Stimulated activated CD8-positive, alpha-beta memory T cell treated with anti-CD3 and anti-CD28 coated beads, Interleukin-7, amount 100 ng/mL, for 48 hours (primary cell): ENCODE results near the gene CUEDC2.
"Not testable (repeated sequence)": the region's sequence is repeated elsewhere in the genome, so short reads cannot be mapped to it uniquely, and the experiment has no call there.

Experiments used
- DNase-seq, 2 donors: peaks; one replicate each; pipeline ENCODE4 v3.0.0-alpha.2; 2020; ENCODE audit warnings: low read depth in 1 of 2; ENCODE audit errors: extremely low read depth in 1 of 2

The CUEDC2 gene

DNA sequence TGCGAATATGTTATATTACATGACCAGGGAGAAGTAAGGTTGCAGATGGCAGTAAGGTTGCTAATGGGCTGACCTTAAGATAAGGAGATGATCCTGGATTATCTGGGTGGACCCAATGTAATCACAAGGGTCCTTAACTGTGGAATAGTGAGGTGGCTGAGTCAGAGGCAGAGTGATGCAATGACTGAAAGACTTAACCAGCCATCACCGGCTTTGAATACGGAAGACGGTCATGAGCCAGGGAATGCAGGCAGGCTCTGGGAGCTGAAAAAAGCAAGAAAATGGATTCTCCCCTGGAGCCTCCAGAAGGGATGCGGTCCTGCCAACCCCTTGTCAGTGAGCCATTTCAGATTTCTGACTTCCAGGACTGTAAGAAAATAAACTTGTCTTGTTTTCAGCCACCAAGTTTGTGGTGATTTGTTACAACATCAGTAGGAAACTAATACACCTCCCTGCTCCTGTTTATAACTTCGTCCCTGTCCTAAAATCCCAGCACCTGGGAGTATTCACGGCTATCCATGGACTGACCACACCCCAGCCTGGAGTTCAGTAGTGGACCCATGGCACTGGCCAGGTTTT, 23.6 kb upstream of the CUEDC2 start:
- no peak for DNase-seq

DNA sequence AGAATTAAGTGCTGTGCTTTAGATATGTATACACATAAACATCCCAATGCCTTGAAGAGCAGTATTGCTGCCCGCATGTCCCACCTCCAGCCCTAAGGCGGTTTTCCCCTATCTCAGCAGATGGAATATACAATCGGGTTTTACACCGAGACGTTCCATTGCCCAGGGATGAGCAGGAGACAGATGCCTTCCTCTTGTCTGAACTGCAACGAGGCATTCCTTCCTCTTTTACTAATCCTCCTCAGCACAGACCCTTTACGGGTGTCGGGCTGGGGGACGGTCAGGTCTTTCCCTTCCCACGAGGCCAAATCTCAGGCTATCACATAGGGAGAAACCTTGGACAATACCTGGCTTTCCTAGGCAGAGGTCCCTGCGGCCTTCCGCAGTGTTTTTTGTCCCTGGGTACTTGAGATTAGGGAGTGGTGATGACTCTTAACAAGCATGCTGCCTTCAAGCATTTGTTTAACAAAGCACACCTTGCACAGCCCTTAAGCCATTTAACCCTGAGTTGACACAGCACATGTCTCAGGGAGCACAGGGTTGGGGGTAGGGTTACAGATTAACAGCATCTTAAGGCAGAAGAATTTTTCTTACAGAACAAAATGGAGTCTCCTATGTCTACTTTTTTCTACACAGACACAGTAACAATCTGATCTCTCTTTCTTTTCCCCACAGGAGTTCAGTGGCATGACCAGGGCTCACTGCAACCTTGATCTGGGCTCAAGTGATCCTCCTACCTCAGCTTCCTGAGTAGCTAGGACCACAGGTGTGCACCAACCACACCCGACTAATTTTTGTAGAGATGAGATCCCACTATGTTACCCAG, 22.5 kb upstream of the CUEDC2 start:
- not testable (repeated sequence) for DNase-seq

DNA sequence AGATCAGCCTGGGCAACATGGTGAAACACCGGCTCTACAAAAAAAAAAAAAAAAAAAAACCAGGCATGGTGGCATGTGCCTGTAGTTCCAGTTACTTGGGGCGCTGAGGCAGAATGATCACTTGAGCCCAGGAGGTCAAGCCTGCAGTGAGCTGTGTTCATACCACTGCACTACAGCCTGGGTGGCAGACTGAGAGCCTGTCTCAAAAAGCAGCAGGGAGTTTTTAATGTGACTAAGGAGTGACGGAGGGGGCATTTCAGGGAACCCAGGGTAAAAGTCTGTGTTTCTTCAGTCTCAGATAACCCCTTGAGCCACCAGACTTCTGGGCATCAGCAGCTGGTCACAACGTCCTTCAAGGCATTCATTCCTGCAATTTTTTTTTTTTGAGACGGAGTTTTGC, 21.1 kb upstream of the CUEDC2 start:
- DNase-seq, result no peak

DNA sequence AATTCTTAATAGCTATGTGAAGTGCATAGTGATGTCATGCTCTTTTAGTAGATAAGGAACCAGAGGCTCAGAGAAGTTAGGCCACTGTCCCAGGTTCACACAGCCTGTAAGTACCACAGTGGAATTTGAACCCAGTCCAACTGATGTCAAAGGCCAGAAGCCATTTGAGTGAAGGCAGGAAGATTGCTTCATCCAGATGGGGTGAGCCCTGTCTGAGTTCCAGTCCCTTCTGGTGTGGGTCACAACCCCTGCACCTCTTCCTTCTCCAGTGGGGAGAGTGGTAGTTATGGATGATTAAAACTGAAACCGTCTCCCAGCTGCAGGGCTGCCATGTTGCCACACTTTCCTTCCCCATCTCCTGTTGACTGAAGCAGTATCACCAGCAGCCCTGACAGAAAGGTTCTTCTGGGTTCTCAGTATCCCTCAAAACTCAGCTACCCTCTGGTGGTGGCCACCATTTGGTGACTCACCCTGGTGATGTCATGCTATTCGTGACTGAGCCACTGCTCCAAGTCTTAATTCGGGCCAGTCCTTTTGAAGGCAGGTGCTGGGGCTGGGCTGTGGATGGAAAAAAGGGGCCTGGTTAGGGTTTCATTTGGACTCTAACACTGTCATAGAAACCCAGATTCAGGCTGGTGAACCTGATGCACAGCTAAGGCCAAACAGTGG, 20.4 kb upstream of the CUEDC2 start:
- DNase-seq, result peak; percentile 62 to 82

DNA sequence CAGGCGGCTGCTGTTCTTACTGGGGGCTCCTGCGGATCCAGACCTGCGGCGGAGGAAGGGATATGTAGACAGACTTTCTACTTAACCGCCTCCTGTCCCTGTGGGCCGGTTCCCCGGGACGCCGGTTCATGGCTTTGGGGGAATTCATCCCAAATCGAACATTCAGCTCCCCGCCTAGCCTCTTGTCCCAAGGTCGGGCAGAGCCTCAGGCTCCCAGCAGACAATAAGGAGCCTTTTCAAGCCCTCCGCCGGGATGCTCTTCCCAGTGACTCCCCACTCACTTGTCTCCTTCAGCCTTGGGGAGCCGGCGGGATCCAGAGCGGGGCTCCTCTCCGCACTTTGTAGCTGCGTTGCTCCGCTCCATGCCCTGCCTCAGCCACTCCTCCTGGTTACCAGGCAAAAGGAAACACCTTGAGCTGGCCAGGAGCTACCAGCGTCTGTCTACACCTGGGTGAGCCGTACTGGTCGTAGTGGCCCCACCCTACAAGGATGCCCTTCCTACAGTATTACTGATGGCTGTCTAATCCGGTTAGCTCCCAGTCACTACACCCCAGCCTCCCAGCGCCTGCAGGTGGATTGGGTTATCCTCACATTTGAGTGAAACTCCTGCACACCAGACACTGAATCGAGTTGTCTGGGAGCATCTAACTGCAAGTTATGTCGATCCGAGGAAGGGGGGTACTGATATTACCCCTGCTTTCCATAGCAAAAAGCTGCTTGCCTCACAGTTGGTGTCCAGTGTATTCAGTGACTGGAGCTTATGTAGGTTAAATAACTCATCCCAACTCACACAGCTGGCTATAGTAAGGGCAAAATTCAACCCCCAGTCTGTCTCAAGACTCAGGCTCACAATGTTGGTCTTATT, 19.0 kb upstream of the CUEDC2 start, which contains the start of gene C10orf95:
TSS of gene C10orf95 (minus strand) at position 439 of the 865 bp plus-strand sequence. CDS start 450 bp downstream, outside the sequence.
- no peak for DNase-seq

DNA sequence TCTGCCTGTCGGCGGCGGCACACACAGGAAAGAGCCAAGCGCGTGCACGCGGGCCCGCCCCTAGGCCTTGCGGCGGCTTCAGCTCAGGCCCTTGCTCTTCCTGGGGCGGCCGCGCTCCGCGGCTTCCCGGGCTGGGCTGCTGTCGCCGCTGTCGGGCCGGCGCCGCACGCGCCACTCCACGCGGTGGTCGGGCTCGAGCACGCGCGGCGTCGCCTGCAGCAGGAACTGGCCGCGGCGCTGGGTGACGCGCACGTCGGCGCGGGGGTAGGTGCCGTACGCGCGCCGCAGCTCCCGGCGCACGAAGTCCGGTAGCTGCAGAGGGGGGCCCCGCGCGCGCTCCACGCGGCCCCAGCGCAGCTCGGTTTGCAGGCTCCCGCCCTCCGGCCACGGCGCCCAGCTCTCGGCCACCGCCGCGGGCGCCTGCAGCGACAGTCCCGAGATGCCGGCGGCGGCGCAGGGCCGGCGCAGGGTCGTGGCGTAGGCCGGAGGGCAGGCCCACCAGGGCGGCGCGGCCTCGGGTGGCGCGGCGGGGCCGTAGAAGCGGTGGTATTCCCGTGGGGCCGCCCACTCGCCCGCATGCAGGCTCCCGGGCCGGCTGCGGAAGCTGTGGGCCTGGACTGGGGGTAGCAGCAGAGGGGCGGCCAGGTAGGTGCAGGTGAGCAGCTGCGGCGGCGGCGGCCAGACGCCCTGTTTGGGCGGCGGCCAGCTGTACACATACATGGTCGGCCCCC, 18.2 kb upstream of the CUEDC2 start:
- DNase-seq, result peak; percentile 74 to 83

DNA sequence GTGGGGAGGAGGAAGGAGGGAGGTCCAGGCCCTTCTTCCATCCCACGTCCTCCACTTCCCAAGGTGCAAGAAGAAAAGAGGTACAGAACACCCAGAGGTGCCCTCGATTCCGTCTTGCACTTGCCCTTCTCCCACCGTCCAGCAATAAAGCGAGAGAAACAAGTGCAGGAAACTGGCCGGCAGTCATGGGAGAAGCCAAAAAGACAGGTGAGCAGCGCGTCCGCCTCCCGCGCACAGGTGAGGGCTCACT, 17.7 kb upstream of the CUEDC2 start:
- no peak for DNase-seq

DNA sequence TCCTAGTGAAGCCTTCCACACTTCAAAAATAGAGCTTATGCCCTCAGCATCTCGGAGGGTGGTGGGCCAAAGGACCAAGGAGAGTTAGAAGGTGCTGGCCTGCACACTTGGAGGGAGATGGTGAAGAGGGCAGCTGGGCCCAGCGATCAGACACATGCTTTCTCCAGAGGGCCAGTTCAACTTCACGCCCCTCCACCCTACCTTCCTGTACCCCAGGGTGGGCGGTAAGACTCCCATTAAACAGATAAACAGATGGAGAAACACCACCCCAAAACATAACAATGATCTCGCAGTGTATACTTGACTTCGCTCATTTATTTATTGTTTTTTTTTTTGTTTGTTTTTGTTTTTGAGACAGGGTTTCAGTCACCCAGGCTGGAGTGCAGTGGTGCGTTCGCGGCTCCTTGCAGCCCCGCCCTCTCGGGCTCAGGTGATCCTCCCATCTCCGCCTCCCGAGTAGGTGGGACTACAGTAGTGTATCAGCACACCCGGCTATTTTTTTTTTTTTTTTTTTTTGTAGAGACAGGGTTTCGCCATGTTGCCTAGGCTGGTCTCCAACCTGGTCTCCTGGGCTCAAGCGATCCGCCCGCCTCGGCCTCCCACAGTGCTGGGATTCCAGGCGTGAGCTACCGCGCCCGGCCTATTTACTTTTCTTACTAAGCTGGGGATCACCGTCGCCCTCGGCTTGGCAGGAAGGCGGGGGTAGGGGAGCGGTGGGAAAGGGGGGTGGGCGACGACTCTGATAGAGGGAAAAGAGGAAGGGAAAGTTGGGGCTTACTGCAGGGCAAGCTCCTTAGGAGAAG, 17.1 kb upstream of the CUEDC2 start:
- DNase-seq, result peak; percentile 66 to 83

DNA sequence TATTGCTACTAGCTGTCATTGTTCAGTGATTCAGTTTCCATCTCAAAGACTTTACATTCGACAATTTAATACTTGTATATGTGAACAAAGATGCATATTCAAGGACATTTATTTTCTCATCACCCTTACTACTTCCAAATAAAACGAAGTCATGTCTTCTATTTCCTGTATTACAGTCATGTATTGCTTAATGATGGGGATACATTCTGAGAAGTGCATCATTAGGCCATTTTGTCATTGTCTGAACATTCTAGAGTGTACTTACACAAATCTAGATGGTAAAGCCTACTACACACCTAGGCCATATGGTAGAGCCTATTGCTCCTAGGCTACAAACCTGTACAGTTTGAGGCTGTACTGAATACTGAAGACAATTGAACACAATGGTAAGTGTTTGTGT, 12.5 kb upstream of the CUEDC2 start:
- no peak for DNase-seq

DNA sequence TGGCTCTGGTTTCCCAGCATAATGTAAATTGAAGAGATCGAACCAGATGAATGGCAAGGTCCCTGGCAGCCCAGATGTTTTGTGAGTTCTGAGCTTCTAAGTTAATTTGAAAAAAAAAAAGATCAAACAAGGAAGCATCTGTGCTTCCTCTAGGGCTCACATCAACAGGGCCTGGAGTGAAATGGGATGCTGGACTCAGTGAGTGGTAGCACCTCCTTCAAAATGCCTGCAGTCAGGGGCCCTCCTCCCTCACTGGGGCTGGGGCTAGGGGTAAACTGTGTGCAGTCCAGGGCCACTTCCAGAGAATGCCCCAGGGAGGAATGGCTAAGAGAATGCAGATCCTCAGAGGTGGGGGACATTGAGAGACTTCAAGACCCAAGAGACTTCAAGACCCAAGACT, 6.0 kb upstream of the CUEDC2 start:
- DNase-seq, result no peak

DNA sequence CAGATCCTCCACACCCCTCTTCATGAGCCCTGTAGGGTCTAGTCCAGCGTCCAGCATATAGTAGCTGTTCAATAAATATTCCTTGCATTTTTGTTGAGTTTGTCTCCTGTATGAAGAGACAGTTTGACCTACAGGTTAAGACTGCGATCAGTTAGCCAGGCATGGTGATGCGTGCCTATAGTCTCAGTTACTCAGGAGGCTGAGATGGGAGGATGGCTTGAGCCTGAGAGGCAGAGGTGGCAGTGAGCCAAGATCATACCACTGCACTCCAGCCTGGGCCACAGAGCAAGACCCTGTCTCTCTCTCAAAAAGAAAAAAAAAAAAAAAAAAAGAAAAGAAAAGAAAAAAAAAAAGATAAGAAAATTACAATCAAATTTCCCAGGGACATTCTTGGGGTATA, 5.1 kb upstream of the CUEDC2 start:
- no peak for DNase-seq

DNA sequence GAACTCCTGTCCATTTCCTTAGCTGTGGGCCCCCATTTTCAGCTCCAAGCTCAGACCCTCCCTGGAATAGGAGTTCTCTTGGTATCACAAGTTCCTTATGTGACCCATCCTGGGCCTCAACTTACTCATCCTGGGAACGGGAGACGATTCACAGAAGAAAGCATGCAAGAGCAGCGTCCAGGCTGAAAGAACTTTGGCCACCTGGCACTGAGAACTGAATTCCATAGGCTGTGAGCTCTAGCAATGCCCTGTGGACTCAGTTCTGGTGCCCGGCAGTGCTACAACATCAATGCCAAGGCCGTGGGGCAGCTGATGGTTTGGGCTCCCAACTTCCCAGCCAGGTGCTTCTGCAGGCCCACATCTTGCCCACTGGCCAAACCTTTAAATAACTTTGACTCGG, 3.9 kb upstream of the CUEDC2 start:
- no peak for DNase-seq

DNA sequence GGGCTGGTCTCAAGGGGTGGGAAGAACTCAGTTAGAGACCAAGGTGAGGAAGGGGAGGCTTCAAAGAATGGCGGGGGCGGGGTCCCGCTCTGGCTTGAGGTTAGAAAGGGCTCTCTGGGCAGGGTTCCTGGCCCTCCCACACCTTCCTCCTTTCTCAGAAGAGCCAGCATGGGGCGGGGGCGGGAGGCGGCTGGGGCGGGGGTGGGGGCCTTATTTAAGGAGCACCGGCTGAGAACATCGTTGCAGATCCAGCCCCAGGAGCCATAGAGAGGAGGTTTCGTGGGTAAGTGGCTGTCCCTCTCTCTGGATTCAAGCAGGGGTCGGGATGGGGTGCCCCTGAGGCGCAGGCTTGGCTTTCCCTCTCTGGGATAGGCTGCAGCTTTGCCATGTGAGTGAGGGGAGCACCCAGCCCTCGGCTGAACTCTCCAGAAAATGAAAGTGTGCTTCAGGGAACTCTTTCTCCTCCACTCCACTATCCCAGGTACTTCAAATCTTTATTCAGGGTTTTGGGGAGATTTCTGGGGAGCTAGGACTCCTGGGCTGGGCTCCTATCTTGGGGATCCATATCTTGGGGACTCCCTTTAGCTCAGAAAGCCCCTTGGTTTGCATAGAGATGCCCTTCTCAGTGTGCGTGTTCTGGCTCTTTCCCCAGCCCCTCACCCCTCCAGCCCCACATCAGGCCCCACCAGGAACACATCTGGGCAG, 3.3 kb upstream of the CUEDC2 start:
- peak in 1 of 2 donors; percentile 50 for DNase-seq

DNA sequence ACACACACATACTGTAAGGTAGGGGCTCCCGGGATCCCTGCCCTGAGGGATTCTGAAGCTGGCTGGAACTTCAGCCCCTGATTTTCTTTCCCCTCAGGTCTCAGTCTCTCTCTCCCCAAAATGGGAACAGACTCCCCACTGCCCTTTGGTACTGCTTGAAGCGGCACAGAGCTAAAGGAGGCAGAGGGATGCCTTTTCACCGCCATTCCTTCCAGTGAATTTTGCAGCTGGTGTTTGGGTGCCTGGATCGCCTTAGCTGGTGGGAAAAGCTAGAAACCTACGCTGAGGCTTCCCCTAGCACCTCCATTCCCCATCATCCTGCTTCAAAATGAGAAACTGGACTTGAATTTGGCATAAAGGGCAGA, 2.7 kb upstream of the CUEDC2 start:
- DNase-seq, result no peak

DNA sequence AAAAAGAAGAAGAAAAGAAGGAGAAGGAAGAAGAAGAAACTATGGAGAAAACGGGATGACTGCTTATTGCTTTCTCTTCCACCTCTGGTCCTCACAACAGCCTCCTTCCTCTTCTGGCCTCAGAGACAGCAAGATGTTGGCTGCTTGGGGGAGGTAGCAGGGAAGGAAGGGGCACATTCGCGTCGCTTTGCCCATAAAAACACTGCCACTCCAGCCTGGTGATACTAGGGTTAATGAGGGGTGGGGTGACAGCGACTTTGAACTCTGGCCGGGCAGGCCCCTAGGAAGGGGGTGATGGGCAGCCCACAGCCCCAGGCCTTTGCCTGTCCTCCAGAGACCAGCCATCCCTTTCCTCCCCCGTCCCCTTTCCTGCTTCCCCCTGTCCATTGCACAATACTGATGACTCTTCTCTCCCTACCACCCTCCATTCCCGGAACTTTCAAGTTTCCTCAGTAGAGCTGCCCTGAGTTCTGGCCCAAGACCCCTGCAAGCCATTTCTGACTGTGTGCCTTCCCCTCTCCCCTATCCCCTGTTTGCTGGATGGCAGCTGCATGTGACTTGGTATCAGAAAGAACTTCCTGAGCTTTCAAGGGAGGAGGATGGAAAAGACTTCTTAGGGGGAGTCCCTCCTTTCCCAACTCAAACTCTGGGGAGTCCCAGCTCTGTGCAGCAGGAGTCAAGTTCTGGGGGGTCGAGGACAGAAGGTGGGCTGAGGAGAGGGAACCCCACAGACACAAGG, 2.2 kb upstream of the CUEDC2 start:
- no peak for DNase-seq

DNA sequence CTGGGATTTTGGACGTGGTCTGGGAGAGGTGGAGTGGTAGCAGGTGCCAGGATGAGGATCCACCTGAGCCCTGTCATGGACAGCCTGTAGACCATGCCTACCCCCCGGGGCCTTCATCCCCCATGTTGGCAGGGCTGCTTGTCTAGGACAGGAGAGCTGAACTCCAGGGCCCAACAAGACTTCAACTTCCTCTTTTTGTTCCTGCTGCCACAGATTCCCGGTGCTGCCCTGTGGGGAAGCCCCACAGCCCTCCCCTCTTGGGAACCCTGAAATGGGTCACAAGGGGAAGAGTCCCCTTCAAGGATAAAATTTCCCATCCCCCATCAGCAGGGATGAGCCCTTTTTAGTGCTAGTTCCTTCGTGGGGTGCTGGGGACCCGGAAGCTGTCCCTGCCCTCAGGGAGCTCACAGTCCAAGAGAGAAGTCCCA, 1.3 kb upstream of the CUEDC2 start:
- DNase-seq, result no peak

DNA sequence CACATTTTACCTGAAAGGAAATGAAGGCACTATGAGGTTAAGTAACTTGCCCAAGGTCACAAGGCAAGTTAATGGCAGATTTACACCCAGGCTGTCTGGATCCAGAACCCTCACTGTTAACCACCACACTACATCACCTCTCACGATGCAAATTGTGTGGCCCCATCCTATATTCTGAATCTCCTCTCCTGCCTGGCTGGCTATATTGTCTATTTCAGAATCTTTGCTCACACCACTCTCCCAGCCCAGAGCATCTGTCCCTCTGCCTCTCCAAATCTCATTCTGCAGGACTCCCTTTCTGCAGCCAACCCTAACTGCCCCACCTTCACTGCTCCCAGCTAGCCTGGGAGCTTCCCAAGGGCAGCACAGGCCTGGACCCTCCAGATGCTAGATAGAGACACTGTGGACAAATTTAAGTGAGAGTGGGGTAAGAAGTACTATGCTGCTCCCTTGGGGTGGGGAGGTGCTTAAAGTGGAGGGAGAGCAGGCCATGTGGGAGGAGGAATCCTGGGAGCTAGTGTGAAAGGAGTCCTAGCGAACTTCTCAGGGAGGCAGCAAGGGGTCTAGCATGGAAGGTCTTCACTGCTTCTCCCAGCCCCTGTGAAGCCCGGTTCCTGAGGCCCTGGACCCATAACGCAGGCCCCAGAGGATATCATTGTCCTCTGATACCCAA, 786 bp downstream of the CUEDC2 start:
- DNase-seq, result no peak

DNA sequence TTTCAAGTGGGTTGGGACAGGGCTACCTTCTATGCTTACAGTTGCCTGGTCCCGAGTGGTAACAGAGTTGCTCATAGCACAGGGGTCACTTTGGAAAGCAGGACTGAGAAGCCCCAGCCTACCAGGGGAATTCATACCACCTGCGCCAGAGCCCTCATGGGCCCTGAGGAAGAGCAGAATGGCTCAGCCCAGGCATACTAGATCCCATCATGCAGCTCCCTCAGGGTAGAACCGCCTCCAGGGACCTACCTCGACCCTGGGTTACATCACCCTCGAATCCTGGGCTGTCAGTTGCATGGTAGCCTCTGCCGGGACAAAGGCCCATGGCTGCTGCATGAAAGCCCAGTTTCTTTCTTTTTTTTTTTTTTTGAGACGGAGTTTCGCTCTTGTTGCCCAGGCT, 2.9 kb downstream of the CUEDC2 start:
- no peak for DNase-seq
